ENCODE data around the gene NDUFAF8.

Gene NDUFAF8

GRCh38 chr17:81202318-81202717 lies 36.8 kb upstream of the NDUFAF8 start:
- H3K4me2 ChIP-seq (ENCODE audit: insufficient read depth, low read length): no peak overlapping the region
- no peak overlapping the region for H3K27ac ChIP-seq (ENCODE audit: low read length)
- ATAC-seq (ENCODE audit: insufficient read depth, low read depth) (no peak), DNase-seq (no peak)
- no peak overlapping the region for H3K9ac ChIP-seq (ENCODE audit: low read depth, low read length)
- no peaks in the 10 kb centered on the region for H3K9me3 ChIP-seq (ENCODE audit: insufficient read depth, low read length, severe bottlenecking)
- H3K36me3 ChIP-seq (ENCODE audit: insufficient read depth, low read length): peaks cover 63% of the 10 kb centered on the region
- TF ChIP-seq EZH2 (IDR thresholded peaks at IDR 0.05; ENCODE audit: borderline replicate concordance, low read depth, low read length, severe bottlenecking) (no peak), CTCF (IDR thresholded peaks at IDR 0.05; ENCODE audit: borderline replicate concordance, extremely low read depth, low read length, poor library complexity, severe bottlenecking) (no peak)
- H3K4me3 ChIP-seq (ENCODE audit: low read depth in 1 of 2, low read length in 2 of 2): no peak overlapping the region
- no peaks in the 10 kb centered on the region for H3K79me2 ChIP-seq (ENCODE audit: insufficient read depth, low read length)
- H4K20me1 ChIP-seq (ENCODE audit: insufficient read depth, low read length): no peaks in the 10 kb centered on the region
- H2AFZ ChIP-seq (ENCODE audit: low read depth, low read length): no peak overlapping the region
- no peaks in the 10 kb centered on the region for H3K27me3 ChIP-seq (ENCODE audit: insufficient read depth, low read length, poor library complexity)
- no peaks in the 10 kb centered on the region for H3K4me1 ChIP-seq (ENCODE audit: insufficient read depth, low read length)

- Histone ChIP-seq H3K4me1 (ENCODE audit: insufficient read depth, low read length) (no peaks in the 10 kb centered on the region), H3K4me2 (ENCODE audit: insufficient read depth, low read length) (no peak overlapping the region), H3K79me2 (ENCODE audit: insufficient read depth, low read length) (no peaks in the 10 kb centered on the region), H3K9me3 (ENCODE audit: insufficient read depth, low read length, severe bottlenecking) (no peaks in the 10 kb centered on the region), H4K20me1 (ENCODE audit: insufficient read depth, low read length) (peaks cover 7% of the 10 kb centered on the region; the same call in 1 of the 2 replicates), H3K27me3 (ENCODE audit: insufficient read depth, low read length, poor library complexity) (no peaks in the 10 kb centered on the region), H2AFZ (ENCODE audit: low read depth, low read length) (no peak overlapping the region), H3K27ac (ENCODE audit: low read length) (no peak overlapping the region), H3K36me3 (ENCODE audit: insufficient read depth, low read length) (peaks cover 61% of the 10 kb centered on the region), H3K9ac (ENCODE audit: low read depth, low read length) (no peak overlapping the region), H3K4me3 (ENCODE audit: low read depth in 1 of 2, low read length in 2 of 2) (no peak overlapping the region)
- no peak for ATAC-seq (ENCODE audit: insufficient read depth, low read depth)
- TF ChIP-seq EZH2 (IDR thresholded peaks at IDR 0.05; ENCODE audit: borderline replicate concordance, low read depth, low read length, severe bottlenecking): no peak
- no peak for TF ChIP-seq CTCF (IDR thresholded peaks at IDR 0.05; ENCODE audit: borderline replicate concordance, extremely low read depth, low read length, poor library complexity, severe bottlenecking)
- no peak for DNase-seq
Observed at GRCh38 chr17:81203136-81203535, 36.0 kb upstream of the NDUFAF8 start.

DNA sequence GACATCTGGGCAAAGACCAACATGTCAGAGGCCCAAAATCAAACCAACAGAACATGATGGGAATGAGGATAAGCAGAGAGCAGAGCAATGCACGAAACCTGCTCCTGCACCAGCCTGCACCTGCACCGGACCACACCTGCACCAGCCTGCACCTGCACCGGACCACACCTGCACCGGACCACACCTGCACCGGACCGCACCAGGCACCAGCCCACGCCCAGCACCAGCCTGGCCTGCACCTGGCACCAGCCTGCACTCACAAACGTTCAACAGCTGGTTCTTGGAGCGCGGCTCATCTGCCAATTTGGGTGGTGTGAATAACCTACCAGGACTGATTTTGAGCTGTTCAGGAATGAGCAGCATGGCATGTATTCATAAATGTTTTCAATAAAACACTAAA lies 34.5 kb upstream of the NDUFAF8 start:
- Histone ChIP-seq H3K36me3 (ENCODE audit: insufficient read depth, low read length) (peaks cover 60% of the 10 kb centered on the region), H2AFZ (ENCODE audit: low read depth, low read length) (no peak overlapping the region), H3K9ac (ENCODE audit: low read depth, low read length) (no peak overlapping the region), H4K20me1 (ENCODE audit: insufficient read depth, low read length) (peaks cover 12% of the 10 kb centered on the region; the same call in 1 of the 2 replicates), H3K4me1 (ENCODE audit: insufficient read depth, low read length) (no peaks in the 10 kb centered on the region), H3K79me2 (ENCODE audit: insufficient read depth, low read length) (no peaks in the 10 kb centered on the region), H3K27ac (ENCODE audit: low read length) (no peak overlapping the region; the same call in 1 of the 2 replicates), H3K27me3 (ENCODE audit: insufficient read depth, low read length, poor library complexity) (no peaks in the 10 kb centered on the region), H3K9me3 (ENCODE audit: insufficient read depth, low read length, severe bottlenecking) (no peaks in the 10 kb centered on the region), H3K4me2 (ENCODE audit: insufficient read depth, low read length) (no peak overlapping the region), H3K4me3 (ENCODE audit: low read depth in 1 of 2, low read length in 2 of 2) (no peak overlapping the region)
- DNase-seq (no peak), ATAC-seq (ENCODE audit: insufficient read depth, low read depth) (no peak)
- TF ChIP-seq EZH2 (IDR thresholded peaks at IDR 0.05; ENCODE audit: borderline replicate concordance, low read depth, low read length, severe bottlenecking): no peak
- TF ChIP-seq CTCF (IDR thresholded peaks at IDR 0.05; ENCODE audit: borderline replicate concordance, extremely low read depth, low read length, poor library complexity, severe bottlenecking): no peak

DNA sequence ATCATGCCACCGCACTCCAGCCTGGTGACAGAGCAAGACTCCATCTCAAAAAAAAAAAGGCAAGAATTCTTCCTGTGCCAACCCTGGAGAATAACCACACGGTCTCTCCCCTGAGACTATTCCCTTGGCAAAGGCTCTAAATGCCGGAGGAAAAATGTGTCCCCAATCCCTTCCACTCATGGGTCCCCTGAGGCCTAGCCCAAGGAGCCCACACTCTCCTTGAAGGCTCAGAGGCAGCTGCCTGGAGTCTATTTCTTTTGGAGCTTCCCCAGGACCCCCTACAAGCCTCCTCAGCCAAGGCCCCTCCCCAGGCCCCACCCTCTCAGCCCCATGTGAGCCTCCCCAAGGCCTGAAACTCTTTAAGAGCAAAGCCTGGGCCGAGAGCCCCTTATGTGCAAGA lies 33.0 kb upstream of the NDUFAF8 start:
- H3K4me2 ChIP-seq (ENCODE audit: insufficient read depth, low read length): no peak overlapping the region
- H3K9ac ChIP-seq (ENCODE audit: low read depth, low read length): no peak overlapping the region
- no peak overlapping the region for H3K27ac ChIP-seq (ENCODE audit: low read length)
- H3K4me3 ChIP-seq (ENCODE audit: low read depth in 1 of 2, low read length in 2 of 2): no peak overlapping the region
- ATAC-seq (ENCODE audit: insufficient read depth, low read depth) (no peak), DNase-seq (no peak)
- no peaks in the 10 kb centered on the region for H3K4me1 ChIP-seq (ENCODE audit: insufficient read depth, low read length)
- no peaks in the 10 kb centered on the region for H3K79me2 ChIP-seq (ENCODE audit: insufficient read depth, low read length)
- peaks cover 51% of the 10 kb centered on the region for H3K36me3 ChIP-seq (ENCODE audit: insufficient read depth, low read length)
- no peaks in the 10 kb centered on the region for H3K9me3 ChIP-seq (ENCODE audit: insufficient read depth, low read length, severe bottlenecking)
- no peak overlapping the region for H2AFZ ChIP-seq (ENCODE audit: low read depth, low read length)
- peaks cover 16% of the 10 kb centered on the region; the same call in 1 of the 2 replicates for H4K20me1 ChIP-seq (ENCODE audit: insufficient read depth, low read length)
- no peaks in the 10 kb centered on the region for H3K27me3 ChIP-seq (ENCODE audit: insufficient read depth, low read length, poor library complexity)
- TF ChIP-seq CTCF (IDR thresholded peaks at IDR 0.05; ENCODE audit: borderline replicate concordance, extremely low read depth, low read length, poor library complexity, severe bottlenecking) (no peak), EZH2 (IDR thresholded peaks at IDR 0.05; ENCODE audit: borderline replicate concordance, low read depth, low read length, severe bottlenecking) (no peak)

All from DND-41 (cell line).